HepG2 (cell line): ENCODE data around the gene RNF114. TPM values are rescaled to one million over a fixed set of nuclear protein-coding genes. Genes with fewer than 3 reads are reported as not detected.

ENCODE experiments used
- ATM ChIP-seq: fragments of 450-650 bp; IDR thresholded peaks from 2 replicates; pipeline ENCODE4 v1.7.1; 2017; ENCODE audit warnings: mild to moderate bottlenecking, borderline replicate concordance
- EEA1 ChIP-seq: sonication (generic); formaldehyde crosslinking; IDR thresholded peaks from 2 replicates; pipeline ENCODE4 v1.5.1; 2020; ENCODE audit warnings: mild to moderate bottlenecking, missing genetic modification reagents, borderline replicate concordance
- JUN ChIP-seq: sonication (generic); formaldehyde crosslinking; IDR thresholded peaks from 2 replicates; pipeline ENCODE4 v1.4.0; 2020; ENCODE audit warnings: mild to moderate bottlenecking, missing genetic modification reagents
- KDM1A ChIP-seq: IDR thresholded peaks from 2 replicates; pipeline ENCODE4 v1.6.1; 2016; ENCODE audit warnings: missing compliant biosample characterization
- KDM3A ChIP-seq: IDR thresholded peaks from 2 replicates; pipeline ENCODE4 v1.6.1; 2018; ENCODE audit warnings: low read depth, missing compliant biosample characterization
- MLLT10 ChIP-seq: sonication (generic); formaldehyde crosslinking; IDR thresholded peaks from 2 replicates; pipeline ENCODE4 v1.4.0; 2020; ENCODE audit warnings: missing genetic modification reagents
- MXD4 ChIP-seq: IDR thresholded peaks from 2 replicates; pipeline ENCODE4 v1.6.1; 2016; ENCODE audit warnings: mild to moderate bottlenecking, missing biosample characterization, missing genetic modification reagents
- NFIB ChIP-seq: sonication (generic); formaldehyde crosslinking; IDR thresholded peaks from 2 replicates; pipeline ENCODE4 v1.9.0; 2021; ENCODE audit warnings: missing genetic modification reagents, mild to moderate bottlenecking, borderline replicate concordance
- NR3C1 ChIP-seq: sonication (generic); formaldehyde crosslinking; IDR thresholded peaks from 2 replicates; pipeline ENCODE4 v1.4.0; 2020; ENCODE audit warnings: missing genetic modification reagents
- SSRP1 ChIP-seq: IDR thresholded peaks from 2 replicates; pipeline ENCODE4 v1.6.1; 2016; ENCODE audit warnings: control low read depth
- U2AF1 ChIP-seq: fragments of 200-400 bp; formaldehyde crosslinking; optimal IDR thresholded peaks from 2 replicates; pipeline ENCODE3; 2017; ENCODE audit warnings: mild to moderate bottlenecking, low read depth, low read length
- ZNF3 ChIP-seq: IDR thresholded peaks from 2 replicates; pipeline ENCODE4 v1.7.0; 2017; ENCODE audit warnings: inconsistent platforms
- ZNF441 ChIP-seq: sonication (generic); formaldehyde crosslinking; IDR thresholded peaks from 2 replicates; pipeline ENCODE4 v1.7.0; 2021; ENCODE audit warnings: missing genetic modification reagents, borderline replicate concordance
- ZNF552 ChIP-seq: sonication (generic); formaldehyde crosslinking; IDR thresholded peaks from 2 replicates; pipeline ENCODE4 v1.9.0; 2022; ENCODE audit warnings: missing genetic modification reagents, mild to moderate bottlenecking, borderline replicate concordance
- ZNF570 ChIP-seq: sonication (generic); formaldehyde crosslinking; IDR thresholded peaks from 2 replicates; pipeline ENCODE4 v1.4.0; 2020; ENCODE audit warnings: mild to moderate bottlenecking, missing genetic modification reagents, borderline replicate concordance
- ZNF572 ChIP-seq: sonication (generic); formaldehyde crosslinking; IDR thresholded peaks from 2 replicates; pipeline ENCODE4 v1.5.1; 2020; ENCODE audit warnings: mild to moderate bottlenecking, missing genetic modification reagents
- ZNF589 ChIP-seq: sonication (generic); formaldehyde crosslinking; conservative IDR thresholded peaks from 2 replicates; pipeline ENCODE4 v1.8.0; 2022; ENCODE audit warnings: mild to moderate bottlenecking, moderate library complexity, missing genetic modification reagents
- ZNF737 ChIP-seq: sonication (generic); formaldehyde crosslinking; IDR thresholded peaks from 2 replicates; pipeline ENCODE4 v1.5.0; 2020; ENCODE audit warnings: missing genetic modification reagents, mild to moderate bottlenecking, borderline replicate concordance
- ZNF761 ChIP-seq: sonication (generic); formaldehyde crosslinking; conservative IDR thresholded peaks from 2 replicates; pipeline ENCODE4 v1.4.0; 2020; ENCODE audit warnings: mild to moderate bottlenecking, missing genetic modification reagents
- polyA plus RNA-seq, 8 experiments: library from polyadenylated mRNA; depleted of rRNA in 3 of 8; stranded (reverse) in 7 of 8; unstranded in 1 of 8; fragments of >200 nt; fragmentation: Illumina TruSeq in 4 of 8; extraction: Trizol in 4 of 8; gene quantifications; 2 replicates each; pipeline versions ENCODE4 v1.2.1 to v1.2.3, GENCODE V29; 2011 to 2016; ENCODE audit warnings: low read depth in 4 of 8, missing spikeins in 1 of 8, mixed read lengths in 1 of 8; ENCODE audit not compliant: insufficient read depth in 1 of 8
- total RNA-seq, 5 experiments: library from RNA; depleted of rRNA; stranded (reverse); fragments of >200 nt; fragmentation: Illumina TruSeq; extraction: Trizol; gene quantifications; 2 replicates each; pipeline ENCODE4 v1.2.3, GENCODE V29; 2016; ENCODE audit warnings: low read depth in 1 of 5
- TF ChIP-seq, protein P1 (sequence below): sonication (generic); formaldehyde crosslinking; IDR thresholded peaks from 2 replicates; pipeline ENCODE4 v1.5.0; 2020; ENCODE audit warnings: missing genetic modification reagents
- TF ChIP-seq, protein P2 (sequence below): sonication (generic); formaldehyde crosslinking; IDR thresholded peaks from 2 replicates; pipeline ENCODE4 v1.5.1; 2020; ENCODE audit warnings: mild to moderate bottlenecking, missing genetic modification reagents, borderline replicate concordance
- TF ChIP-seq, protein P3 (sequence below): sonication (generic); formaldehyde crosslinking; IDR thresholded peaks from 2 replicates; pipeline ENCODE4 v1.4.0; 2020; ENCODE audit warnings: missing genetic modification reagents, borderline replicate concordance

The RNF114 gene
- total and polyA plus RNA-seq, 2 of the 13 experiments (the other 11 are each of a cell fraction or from before 2014, with no cell fraction given): 119 to 126 TPM

DNA sequence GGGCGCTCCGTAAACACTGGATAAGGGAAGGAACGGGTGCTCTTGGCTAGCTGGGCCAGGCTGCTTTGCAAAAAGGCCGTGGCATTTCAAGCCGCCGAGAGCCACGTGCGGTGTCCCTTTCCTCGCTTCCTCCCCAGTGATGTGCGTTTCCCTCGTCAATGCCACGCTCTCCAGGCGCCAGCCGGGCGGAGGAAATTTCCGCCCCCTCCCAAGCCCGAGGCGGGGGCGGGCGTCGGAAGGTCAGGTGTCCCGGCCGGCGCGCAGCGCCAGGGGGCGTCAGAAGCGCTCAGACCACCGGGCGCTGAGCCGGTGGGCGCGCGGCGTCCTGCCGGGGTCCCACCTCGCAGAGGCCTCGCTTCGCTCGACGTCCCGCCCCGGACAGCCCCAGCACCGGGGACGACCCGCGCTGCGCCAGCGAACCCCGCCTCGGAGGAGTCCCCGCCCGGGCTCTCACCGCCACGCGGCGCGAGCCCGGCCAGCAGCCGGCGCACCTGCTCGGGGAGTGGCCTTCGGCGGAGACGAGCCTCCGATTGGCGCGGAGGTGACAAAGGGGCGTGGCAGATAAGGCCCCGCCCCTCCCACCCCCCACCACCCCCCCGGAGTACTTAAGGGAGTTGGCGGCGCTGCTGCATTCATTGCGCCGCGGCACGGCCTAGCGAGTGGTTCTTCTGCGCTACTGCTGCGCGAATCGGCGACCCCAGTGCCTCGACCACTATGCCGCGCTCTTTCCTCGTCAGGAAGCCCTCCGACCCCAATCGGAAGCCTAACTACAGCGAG is 46.3 kb downstream of the RNF114 start, which contains the start of gene SNAI1 (continued):
- no peak for TF ChIP-seq ZNF3 (CRISPR knock-in tag)
- TF ChIP-seq ZNF552 (CRISPR knock-in tag): peak; percentile 97
- no peak for TF ChIP-seq ATM
- TF ChIP-seq, protein P1, sequence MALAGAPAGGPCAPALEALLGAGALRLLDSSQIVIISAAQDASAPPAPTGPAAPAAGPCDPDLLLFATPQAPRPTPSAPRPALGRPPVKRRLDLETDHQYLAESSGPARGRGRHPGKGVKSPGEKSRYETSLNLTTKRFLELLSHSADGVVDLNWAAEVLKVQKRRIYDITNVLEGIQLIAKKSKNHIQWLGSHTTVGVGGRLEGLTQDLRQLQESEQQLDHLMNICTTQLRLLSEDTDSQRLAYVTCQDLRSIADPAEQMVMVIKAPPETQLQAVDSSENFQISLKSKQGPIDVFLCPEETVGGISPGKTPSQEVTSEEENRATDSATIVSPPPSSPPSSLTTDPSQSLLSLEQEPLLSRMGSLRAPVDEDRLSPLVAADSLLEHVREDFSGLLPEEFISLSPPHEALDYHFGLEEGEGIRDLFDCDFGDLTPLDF (CRISPR knock-in tag): peak; percentile 83
- peak; percentile 98; the same call in 1 of the 2 replicates for TF ChIP-seq ZNF761 (CRISPR knock-in tag)
- no peak for TF ChIP-seq MLLT10
- 0 out of 2 replicates have a peak, but pooled peaks have one; percentile 64 for TF ChIP-seq SSRP1 (CRISPR knock-in tag)
- TF ChIP-seq EEA1 (CRISPR knock-in tag): peak; percentile 95
- no peak for TF ChIP-seq NFIB (CRISPR knock-in tag)
- TF ChIP-seq ZNF570: peak; percentile 74; the same call in 1 of the 2 replicates
- TF ChIP-seq ZNF572 (CRISPR knock-in tag): no peak; the same call in 1 of the 2 replicates
- peak; percentile 94 for TF ChIP-seq ZNF441 (CRISPR knock-in tag)
- TF ChIP-seq JUN (CRISPR knock-in tag): peak; percentile 24; the same call in 1 of the 2 replicates
- peak; percentile 85 for TF ChIP-seq MXD4 (CRISPR knock-in tag)
- TF ChIP-seq ZNF589 (CRISPR knock-in tag): peak; percentile 77
- TF ChIP-seq U2AF1: no peak
- 0 out of 2 replicates have a peak, but pooled peaks have one; percentile 50 for TF ChIP-seq ZNF737 (CRISPR knock-in tag)
- TF ChIP-seq KDM3A (CRISPR knock-in tag): peak; percentile 90
- TF ChIP-seq, protein P2, sequence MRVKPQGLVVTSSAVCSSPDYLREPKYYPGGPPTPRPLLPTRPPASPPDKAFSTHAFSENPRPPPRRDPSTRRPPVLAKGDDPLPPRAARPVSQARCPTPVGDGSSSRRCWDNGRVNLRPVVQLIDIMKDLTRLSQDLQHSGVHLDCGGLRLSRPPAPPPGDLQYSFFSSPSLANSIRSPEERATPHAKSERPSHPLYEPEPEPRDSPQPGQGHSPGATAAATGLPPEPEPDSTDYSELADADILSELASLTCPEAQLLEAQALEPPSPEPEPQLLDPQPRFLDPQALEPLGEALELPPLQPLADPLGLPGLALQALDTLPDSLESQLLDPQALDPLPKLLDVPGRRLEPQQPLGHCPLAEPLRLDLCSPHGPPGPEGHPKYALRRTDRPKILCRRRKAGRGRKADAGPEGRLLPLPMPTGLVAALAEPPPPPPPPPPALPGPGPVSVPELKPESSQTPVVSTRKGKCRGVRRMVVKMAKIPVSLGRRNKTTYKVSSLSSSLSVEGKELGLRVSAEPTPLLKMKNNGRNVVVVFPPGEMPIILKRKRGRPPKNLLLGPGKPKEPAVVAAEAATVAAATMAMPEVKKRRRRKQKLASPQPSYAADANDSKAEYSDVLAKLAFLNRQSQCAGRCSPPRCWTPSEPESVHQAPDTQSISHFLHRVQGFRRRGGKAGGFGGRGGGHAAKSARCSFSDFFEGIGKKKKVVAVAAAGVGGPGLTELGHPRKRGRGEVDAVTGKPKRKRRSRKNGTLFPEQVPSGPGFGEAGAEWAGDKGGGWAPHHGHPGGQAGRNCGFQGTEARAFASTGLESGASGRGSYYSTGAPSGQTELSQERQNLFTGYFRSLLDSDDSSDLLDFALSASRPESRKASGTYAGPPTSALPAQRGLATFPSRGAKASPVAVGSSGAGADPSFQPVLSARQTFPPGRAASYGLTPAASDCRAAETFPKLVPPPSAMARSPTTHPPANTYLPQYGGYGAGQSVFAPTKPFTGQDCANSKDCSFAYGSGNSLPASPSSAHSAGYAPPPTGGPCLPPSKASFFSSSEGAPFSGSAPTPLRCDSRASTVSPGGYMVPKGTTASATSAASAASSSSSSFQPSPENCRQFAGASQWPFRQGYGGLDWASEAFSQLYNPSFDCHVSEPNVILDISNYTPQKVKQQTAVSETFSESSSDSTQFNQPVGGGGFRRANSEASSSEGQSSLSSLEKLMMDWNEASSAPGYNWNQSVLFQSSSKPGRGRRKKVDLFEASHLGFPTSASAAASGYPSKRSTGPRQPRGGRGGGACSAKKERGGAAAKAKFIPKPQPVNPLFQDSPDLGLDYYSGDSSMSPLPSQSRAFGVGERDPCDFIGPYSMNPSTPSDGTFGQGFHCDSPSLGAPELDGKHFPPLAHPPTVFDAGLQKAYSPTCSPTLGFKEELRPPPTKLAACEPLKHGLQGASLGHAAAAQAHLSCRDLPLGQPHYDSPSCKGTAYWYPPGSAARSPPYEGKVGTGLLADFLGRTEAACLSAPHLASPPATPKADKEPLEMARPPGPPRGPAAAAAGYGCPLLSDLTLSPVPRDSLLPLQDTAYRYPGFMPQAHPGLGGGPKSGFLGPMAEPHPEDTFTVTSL (CRISPR knock-in tag): no peak
- TF ChIP-seq, protein P3, sequence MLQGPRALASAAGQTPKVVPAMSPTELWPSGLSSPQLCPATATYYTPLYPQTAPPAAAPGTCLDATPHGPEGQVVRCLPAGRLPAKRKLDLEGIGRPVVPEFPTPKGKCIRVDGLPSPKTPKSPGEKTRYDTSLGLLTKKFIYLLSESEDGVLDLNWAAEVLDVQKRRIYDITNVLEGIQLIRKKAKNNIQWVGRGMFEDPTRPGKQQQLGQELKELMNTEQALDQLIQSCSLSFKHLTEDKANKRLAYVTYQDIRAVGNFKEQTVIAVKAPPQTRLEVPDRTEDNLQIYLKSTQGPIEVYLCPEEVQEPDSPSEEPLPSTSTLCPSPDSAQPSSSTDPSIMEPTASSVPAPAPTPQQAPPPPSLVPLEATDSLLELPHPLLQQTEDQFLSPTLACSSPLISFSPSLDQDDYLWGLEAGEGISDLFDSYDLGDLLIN (CRISPR knock-in tag): peak; percentile 83; the same call in 1 of the 2 replicates
- TF ChIP-seq KDM1A: no peak
- TF ChIP-seq NR3C1 (CRISPR knock-in tag): no peak
